GM19351 (cell line): ENCODE measurements around the gene IGLL5.

Experiments
- ATAC-seq: cut with Tn5 transposase; IDR thresholded peaks from one replicate; pipeline ENCODE4 v1.9.1; 2021; ENCODE audit warnings: mild to moderate bottlenecking, moderate library complexity; ENCODE audit not compliant: unreplicated experiment

Gene IGLL5

GRCh38 chr22:22887621-22888503 is at the start of gene IGLL5:
IGLL5 (plus strand) TSS chr22:22887816; CDS start chr22:22888054, 238 bp downstream.
- ATAC-seq = no peak

- no peak for ATAC-seq
These were observed 49.3 kb upstream of the IGLL5 start for GRCh38 chr22:22838148-22838786.

DNA sequence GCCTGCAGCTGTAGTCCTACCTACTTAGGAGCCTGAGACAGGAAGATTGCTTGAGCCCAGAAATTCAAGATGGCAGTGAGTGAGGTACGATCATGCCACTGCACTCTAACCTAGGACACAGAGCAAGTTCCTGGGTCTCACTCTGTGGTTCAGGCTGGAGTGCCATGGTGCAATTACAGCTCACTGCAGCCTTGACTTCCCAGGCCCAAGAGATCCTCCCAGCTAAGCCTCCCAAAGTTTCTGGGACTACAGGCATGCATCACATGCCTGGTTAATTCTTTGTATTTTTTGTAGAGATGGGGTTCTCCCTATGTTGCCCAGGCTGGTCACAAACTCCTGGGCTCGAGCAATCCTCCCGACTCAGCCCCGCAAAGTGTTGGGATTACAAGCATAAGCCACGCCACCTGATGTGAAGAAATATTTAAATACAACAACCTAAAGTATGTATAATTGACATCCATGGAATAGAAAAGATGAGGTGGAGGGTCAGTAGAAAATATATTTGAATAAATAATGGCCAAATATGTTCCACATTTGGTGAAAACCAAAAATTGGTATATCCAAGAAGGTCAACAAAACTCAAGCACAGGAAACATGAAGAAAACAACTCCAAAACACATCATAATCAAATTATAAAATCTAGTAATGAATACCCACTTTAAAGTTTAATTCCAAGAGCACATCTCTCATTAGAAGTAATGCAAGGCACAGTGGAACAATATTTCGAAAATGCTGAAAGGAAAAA is 47.9 kb upstream of the IGLL5 start:
- no peak for ATAC-seq

DNA sequence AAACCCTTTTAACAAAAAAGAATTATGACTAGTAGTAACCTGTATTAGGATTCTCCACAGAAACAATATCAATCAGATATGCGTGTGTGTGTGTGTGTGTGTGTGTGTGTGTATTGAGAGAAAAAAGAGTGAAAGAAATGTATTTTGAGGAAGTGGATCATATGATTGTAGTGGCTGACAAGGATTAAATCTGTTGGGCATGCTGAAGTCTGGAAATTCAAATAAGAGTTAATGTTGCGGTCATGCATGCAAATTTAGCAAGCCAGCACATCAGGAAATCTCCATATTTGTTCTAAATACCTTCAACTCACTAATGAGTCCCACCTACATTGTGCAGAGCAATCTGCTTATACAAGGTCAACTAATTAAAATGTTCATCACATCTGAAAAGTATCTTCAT is 46.8 kb upstream of the IGLL5 start:
- no peak for ATAC-seq

DNA sequence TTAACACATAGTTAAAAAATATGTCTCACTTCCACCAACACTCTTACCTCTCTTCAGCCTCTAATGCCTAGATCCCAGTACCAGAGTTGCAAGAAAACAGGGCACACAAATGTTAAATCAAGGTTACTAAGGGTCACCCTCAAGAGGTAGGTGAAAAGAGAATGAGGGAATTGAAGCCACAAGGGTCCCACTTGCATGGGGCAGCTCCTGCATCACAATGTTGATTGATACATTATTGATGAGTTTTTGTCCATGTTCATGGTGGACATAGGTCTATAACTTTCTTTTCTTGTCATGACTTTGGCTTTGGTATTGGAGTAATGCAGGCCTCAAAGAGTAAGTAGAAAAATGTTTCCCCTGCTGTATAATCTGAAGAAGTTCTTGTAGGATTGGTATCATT is 46.0 kb upstream of the IGLL5 start:
- no peak for ATAC-seq

GRCh38 chr22:22842085-22842484 is 45.5 kb upstream of the IGLL5 start:
- no peak for ATAC-seq

DNA sequence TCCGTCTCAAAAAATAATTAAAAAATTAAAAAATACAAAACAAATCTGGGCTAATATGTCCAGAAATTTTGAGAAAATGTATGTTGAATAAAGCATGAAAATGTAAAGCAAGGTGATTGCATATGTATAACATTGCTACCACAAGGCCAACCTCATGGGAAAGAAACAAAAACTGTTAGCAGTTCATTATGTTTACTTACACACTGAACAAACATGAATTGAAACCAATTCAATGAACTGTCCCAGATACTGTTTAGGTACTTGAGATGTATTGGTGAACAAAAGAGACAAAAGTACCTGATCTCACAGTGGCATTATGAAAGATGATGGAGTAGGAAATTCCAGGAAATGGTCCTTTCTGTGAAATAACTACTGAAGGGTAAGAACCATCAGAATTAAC is 43.8 kb upstream of the IGLL5 start:
- ATAC-seq = no peak

- ATAC-seq = no peak
These were observed 40.4 kb upstream of the IGLL5 start for GRCh38 chr22:22847241-22847640.

DNA sequence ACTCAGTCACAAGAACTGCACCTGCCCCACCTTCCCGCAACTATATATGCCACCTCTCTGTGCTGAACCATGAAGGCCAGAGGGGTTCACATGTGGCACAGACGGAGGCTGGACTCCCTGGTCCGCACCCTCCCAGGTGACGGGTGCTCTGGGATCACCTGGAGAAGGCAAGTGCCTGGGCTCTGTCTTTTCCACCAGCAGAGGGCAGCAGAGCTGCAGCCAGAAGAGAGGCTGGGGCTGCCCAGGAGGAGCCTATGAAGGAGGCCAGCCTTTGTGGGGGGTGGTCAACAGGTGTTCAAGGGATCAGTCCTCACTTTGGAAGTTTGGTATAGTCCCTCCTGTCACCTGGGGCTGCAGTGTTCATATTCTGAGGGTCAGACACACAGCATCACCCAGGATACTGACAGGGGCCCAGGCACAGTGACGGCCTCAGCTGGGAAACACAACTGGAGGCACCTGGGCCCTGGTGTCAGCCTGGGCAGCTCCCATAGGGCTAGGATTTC is 39.2 kb upstream of the IGLL5 start:
- no peak for ATAC-seq

DNA sequence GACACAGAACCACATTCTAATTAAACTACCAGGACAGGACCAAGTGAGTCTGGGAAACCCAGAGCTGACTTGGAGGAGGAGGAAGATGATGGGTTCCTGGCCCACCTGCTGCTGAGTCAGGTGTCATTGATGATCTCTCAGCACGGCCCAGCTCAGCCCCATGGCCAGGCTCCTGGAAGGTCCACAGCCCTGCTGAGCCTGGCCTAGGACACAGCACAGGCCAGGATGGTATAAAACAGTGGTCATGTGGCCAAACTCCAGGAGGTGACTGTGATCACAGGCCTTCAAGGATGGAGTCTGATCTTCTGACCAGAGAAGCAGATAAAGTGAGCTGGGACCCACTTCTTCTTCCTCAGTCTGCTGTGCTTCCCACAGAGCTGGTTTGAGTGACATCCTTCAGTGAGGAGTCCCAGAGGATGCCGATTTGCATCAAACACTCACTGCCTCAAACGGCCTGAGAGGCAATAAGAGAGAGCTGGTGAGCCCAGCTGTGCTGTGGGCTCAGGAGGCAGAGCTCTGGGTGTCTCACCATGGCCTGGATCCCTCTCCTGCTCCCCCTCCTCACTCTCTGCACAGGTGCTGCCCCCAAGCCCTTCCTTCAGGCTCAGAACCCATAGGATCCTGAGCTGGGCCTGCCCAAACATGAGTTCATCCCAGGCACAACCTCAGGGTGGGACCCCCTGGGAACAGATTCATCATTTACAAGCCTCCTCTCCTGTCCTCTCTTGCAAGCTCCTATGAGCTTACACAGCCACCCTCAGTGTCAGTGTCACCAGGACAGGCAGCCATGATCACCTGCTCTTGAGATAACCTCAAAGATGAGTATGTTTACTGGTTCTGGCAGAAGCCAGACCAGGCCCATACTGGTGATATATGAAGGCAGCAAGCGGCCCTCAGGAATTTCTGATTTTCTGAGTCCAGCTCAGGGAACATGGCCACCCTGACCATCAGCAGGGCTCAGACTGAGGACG is 37.7 kb upstream of the IGLL5 start:
- no peak for ATAC-seq

DNA sequence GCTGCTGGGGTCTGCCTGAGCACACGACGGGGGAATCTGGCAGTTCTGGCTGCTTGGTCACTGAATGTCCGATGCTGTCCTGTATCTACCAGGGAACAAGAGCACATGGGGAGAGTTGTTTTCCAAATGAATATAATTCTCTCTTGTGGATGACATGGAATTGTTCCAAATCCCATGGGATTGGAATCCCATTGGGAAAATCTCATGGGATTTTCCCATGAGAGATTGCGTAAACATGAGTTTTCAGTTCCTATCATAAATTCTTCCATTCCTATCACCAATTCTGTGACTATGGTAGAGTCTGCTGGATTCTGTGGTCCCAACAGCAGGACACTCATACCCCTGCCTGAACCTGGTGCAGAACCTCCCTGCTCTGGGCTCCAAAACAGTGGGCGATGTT is 35.6 kb upstream of the IGLL5 start:
- ATAC-seq = no peak

DNA sequence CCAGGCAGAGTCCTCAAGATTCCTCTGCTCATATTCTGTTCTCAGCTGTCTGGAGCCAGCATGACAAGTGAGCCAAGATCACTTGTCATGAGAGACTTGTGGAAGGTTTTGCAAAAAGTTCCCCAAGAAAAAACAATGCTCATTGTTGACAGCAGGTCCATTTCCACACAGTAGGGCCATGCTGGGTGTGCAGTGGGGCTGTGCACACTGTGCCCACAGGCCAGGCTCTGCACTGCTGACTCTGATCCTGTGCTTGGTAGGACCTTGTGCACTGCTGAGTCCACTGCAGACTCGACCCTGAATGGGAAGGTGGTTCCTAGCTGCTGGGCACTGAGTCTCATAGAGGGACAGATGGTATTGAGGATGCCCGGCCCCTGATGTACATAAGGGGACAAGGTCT is 33.9 kb upstream of the IGLL5 start:
- no peak for ATAC-seq

- ATAC-seq = no peak
These were observed 33.1 kb upstream of the IGLL5 start for GRCh38 chr22:22854466-22854865.

- ATAC-seq = no peak
These were observed 32.5 kb upstream of the IGLL5 start for GRCh38 chr22:22855085-22855484.

- ATAC-seq = no peak
These were observed 31.9 kb upstream of the IGLL5 start for GRCh38 chr22:22855617-22856308.

DNA sequence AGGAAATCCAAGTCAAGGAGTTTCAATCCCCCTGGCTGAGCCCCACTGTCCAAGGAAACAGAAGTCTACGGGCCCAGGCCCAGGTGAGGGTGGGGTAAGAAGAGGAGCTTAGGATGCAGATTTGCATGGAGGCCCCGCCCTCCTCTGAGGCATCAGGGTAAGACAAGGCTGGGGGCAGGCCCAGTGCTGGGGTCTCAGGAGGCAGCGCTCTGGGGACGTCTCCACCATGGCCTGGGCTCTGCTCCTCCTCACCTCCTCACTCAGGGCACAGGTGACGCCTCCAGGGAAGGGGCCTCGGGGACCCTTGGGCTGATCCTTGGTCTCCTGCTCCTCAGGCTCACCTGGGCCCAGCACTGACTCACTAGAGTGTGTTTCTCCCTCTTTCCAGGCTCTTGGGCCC is 31.3 kb upstream of the IGLL5 start:
- no peak for ATAC-seq

GRCh38 chr22:22856885-22857606 is 30.6 kb upstream of the IGLL5 start:
- no peak for ATAC-seq

DNA sequence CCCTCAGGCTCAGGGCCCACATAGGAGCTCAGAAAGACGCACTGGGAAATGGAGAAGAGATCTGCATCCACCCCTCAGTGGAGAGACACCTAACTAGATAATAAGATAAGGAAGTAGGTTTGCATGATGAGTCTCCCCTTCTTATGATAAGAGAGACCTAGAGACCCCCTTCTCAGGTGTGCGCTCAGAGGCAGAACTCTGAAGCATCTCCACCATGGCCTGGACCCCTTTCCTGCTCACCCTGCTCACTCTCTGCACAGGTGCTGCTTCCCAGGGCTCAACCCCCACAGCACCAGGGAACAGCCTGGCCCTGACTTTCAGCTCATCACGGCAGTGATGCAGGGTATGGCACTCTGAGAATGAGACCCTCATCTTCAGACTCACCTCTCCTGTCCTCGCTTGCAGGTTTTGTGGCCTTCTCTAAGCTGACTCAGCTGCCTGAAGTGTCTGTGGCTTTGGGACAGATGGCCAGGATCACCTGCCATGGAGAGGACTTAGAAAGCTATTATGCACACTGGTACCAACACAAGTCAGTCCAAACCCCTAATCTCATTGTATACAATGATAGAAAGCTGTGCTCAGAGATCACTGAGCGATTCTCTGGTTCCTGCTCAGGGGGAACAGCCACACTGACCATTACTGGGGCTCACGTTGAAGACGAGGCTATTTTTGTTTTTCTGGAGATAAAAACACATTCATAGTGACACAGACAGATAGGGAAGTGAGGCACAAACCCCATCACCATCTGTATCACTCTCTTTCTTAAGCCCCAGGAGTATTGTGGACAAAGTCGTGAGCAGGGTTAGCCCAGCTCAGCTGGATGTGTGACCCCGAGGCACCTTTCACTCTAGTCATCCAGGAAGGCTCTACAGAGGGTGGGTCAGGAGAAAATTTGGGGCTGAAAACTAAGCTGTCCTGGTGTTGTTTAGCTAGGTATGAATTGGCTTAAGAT is 29.7 kb upstream of the IGLL5 start:
- ATAC-seq = no peak
